Activated naive CD8-positive, alpha-beta T cell treated with anti-CD3 and anti-CD28 coated beads, Interleukin-2, amount 10 ng/mL, durations not matched to agents 7 days and 5 days (primary cell): ENCODE results near the gene SLC1A6. TPM values are rescaled to one million over a fixed set of nuclear protein-coding genes. Genes with fewer than 3 reads are reported as not detected.
"Not testable (repeated sequence)": the region's sequence is repeated elsewhere in the genome, so short reads cannot be mapped to it uniquely, and the experiment has no call there.

ENCODE experiments used
- ATAC-seq: fragments of 150-1000 bp; cut with Tn5 transposase; one replicate; pipeline ENCODE4 v1.10.0; 2021; ENCODE audit warnings: low read depth, moderate library complexity
- POLR2A ChIA-PET: fragments of 350-600 bp; sonication (Branson Sonifier 250); formaldehyde crosslinking; loops from one replicate; lab custom pipeline; 2021; ENCODE audit warnings: antibody characterized with exemption; lab: Charles Lee
- DNase-seq: peaks from one replicate; pipeline ENCODE4 v3.0.0; 2021
- H3K27ac Mint-ChIP-seq: one replicate; pipeline ENCODE4 v1.8.0; 2022; ENCODE audit warnings: mild to moderate bottlenecking, mixed read lengths
- H3K27me3 Mint-ChIP-seq: one replicate; pipeline ENCODE4 v1.8.0; 2022; ENCODE audit warnings: mild to moderate bottlenecking, moderate library complexity, mixed read lengths
- H3K36me3 Mint-ChIP-seq: one replicate; pipeline ENCODE4 v1.8.0; 2021; ENCODE audit warnings: mild to moderate bottlenecking, mixed read lengths
- H3K4me1 Mint-ChIP-seq: one replicate; pipeline ENCODE4 v1.8.0; 2021; ENCODE audit warnings: mixed read lengths
- H3K4me3 Mint-ChIP-seq: one replicate; pipeline ENCODE4 v1.8.0; 2022; ENCODE audit warnings: mild to moderate bottlenecking, moderate library complexity, mixed read lengths
- H3K9me3 Mint-ChIP-seq: one replicate; pipeline ENCODE4 v1.8.0; 2021; ENCODE audit warnings: mixed read lengths
- total RNA-seq, 2 experiments: library from RNA; stranded (reverse); gene quantifications; one replicate each; pipeline ENCODE4 v1.2.3, GENCODE V29; 2021

The SLC1A6 gene
- total RNA-seq, 2 experiments from 2014 or later = not detected

DNA sequence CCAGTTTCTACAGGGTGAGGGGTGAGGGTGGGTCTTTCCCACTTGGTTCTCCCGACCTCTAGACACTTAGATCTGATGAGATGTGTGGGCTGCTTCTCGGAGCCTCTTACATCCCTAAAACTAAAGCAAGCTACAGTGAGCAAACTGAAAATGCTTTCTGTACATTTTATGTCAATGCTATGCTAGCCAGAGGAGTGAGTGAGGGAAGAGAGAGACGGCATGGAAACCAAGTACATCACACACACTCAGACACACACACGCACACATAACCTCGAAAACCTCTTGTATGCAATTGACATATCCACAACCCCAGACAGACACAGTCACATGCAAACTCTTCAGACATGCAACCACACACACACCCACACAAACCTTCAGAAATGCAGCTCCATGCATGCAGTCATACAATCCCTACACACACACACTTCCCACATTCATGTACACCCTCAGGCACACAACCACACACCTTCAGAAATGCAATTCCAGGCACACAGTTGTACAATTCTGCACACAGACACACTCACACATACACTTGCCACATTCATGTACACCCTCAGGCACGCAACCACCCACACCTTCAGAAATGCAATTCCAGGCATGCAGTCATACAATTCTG, 1.4 kb downstream of the SLC1A6 start:
- Mint-ChIP-seq H3K27ac (no peak overlapping the region), H3K27me3 (peaks cover 35% of the 10 kb centered on the region), H3K4me1 (peaks cover 4% of the 10 kb centered on the region), H3K4me3 (no peak overlapping the region), H3K36me3 (no peaks in the 10 kb centered on the region), H3K9me3 (no peaks in the 10 kb centered on the region)
- ATAC-seq (no peak), DNase-seq (no peak)
- POLR2A ChIA-PET = no interaction called here

DNA sequence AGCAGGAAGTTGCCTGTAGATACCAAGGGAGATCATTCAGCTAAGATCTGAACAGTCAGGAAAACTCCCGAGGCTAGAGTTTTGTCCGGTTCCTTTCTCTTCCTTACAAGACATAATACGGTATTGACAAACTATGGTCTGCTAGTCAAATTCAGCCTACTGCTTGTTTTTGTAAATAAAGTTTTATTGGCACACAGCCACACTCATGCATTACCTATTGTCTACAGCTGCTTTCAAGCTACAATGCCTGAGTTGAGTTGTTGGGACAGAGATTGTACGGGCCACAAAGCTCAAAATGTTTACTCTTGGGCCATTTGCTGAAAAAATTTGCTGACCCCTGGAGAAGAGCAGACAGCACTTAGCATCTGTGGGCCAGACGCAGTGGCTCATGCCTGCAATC, 2.5 kb downstream of the SLC1A6 start:
- H3K9me3 Mint-ChIP-seq = no peaks in the 10 kb centered on the region
- POLR2A ChIA-PET = no interaction called here
- H3K4me1 Mint-ChIP-seq = peaks cover 4% of the 10 kb centered on the region
- DNase-seq = no peak
- H3K36me3 Mint-ChIP-seq = no peaks in the 10 kb centered on the region
- no peak overlapping the region for H3K27ac Mint-ChIP-seq
- no peak overlapping the region for H3K4me3 Mint-ChIP-seq
- no peak for ATAC-seq
- peaks cover 35% of the 10 kb centered on the region for H3K27me3 Mint-ChIP-seq

DNA sequence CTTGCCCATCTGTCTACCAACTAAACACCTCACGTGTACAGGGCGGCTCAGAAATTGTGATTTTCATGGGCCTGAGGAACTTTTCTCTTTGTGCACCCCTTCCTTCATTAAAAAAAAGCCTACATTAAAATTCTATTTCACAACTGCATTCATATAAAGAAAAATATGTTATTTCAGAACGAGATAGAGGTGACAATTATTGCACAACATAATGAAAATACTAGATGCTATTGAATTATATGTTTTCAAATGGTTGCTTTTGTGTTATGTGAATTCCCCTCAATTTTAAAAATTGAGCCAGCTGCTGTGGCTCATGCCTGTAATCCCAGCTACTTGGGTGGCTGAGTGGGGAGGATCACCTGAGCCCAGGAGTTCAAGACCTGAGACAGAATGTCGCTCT, 5.2 kb downstream of the SLC1A6 start:
- H3K36me3 Mint-ChIP-seq = no peaks in the 10 kb centered on the region
- ATAC-seq = no peak
- POLR2A ChIA-PET = no interaction called here

DNA sequence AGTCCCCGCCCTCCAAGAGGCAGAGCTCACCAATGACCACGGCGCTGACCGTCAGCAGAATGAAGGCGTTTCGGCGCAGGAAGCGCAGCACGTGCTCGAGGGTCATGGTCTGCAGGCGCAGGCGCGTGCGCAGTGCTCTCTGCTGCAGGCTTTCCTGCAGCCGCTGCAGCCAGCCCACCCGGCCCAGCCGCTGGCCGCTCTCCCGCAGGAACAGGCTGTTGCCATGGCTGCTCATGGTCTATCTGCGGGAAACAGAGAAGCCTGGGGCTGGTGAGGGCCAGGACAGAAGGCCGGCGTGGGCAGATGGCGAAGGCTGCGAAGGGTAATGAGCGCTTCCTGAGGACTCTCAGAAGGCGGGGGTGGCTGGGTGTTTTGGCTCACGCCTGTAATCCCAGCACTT, 7.0 kb downstream of the SLC1A6 start:
- H3K9me3 Mint-ChIP-seq = no peaks in the 10 kb centered on the region
- H3K4me3 Mint-ChIP-seq = no peak overlapping the region
- H3K4me1 Mint-ChIP-seq = no peaks in the 10 kb centered on the region
- POLR2A ChIA-PET = no interaction called here
- no peak overlapping the region for H3K27ac Mint-ChIP-seq
- H3K36me3 Mint-ChIP-seq = no peaks in the 10 kb centered on the region
- DNase-seq (no peak), ATAC-seq (no peak)
- peaks cover 6% of the 10 kb centered on the region for H3K27me3 Mint-ChIP-seq

More for the DNA sequence above, 5.2 kb downstream of the SLC1A6 start:
- H3K9me3 Mint-ChIP-seq = no peaks in the 10 kb centered on the region
- H3K27me3 Mint-ChIP-seq = peaks cover 19% of the 10 kb centered on the region
- H3K27ac Mint-ChIP-seq = no peak overlapping the region
- DNase-seq = no peak
- peaks cover 4% of the 10 kb centered on the region for H3K4me1 Mint-ChIP-seq
- H3K4me3 Mint-ChIP-seq = no peak overlapping the region

DNA sequence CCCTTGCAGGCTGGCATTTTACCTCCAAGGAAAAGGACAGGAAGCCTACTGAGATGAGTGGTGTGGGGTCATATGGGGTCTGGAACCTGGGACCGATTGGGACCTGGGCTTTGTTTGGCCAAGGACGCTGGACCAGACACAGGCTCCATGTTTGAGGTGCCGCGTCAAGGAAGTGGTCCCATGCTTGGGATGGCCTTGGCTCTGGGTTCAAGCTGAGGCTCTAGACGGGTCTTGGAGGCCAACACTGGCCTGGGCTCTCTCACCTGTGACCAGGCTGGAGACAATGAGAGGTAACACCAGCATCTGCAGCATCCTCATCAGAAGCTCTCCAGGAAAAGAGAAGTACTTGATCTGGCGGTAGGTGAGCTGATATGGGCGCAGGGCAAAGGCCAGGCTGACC, 8.2 kb downstream of the SLC1A6 start:
- H3K36me3 Mint-ChIP-seq = no peaks in the 10 kb centered on the region
- no peaks in the 10 kb centered on the region for H3K27me3 Mint-ChIP-seq
- no peak overlapping the region for H3K4me3 Mint-ChIP-seq
- no peak overlapping the region for H3K27ac Mint-ChIP-seq
- ATAC-seq (no peak), DNase-seq (no peak)
- POLR2A ChIA-PET = no interaction called here
- H3K9me3 Mint-ChIP-seq = no peaks in the 10 kb centered on the region
- H3K4me1 Mint-ChIP-seq = no peaks in the 10 kb centered on the region

DNA sequence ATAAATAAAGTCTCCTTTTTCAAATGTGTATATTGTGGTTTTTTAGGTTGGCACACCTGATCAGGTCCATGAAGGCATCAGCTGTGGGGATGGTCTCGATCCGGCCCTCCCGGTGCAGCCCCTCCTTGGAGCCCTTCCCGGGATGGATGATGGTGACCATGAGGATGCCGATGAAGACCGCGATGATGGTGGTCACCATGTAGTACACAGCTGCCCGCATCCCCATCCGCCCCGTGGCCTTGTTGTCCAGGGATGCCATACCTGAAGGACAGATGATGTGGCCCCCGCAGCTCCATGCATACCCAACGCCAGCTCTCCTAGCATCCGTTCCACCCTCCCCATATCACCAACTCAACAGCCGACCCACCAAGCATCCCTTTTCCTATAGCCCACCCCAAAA, 11.4 kb downstream of the SLC1A6 start:
- POLR2A ChIA-PET = no interaction called here
- H3K9me3 Mint-ChIP-seq = peaks cover 2% of the 10 kb centered on the region
- DNase-seq (no peak), ATAC-seq (no peak)
- no peak overlapping the region for H3K27ac Mint-ChIP-seq
- H3K4me3 Mint-ChIP-seq = no peak overlapping the region
- no peaks in the 10 kb centered on the region for H3K4me1 Mint-ChIP-seq
- H3K27me3 Mint-ChIP-seq = no peaks in the 10 kb centered on the region
- H3K36me3 Mint-ChIP-seq = no peaks in the 10 kb centered on the region

DNA sequence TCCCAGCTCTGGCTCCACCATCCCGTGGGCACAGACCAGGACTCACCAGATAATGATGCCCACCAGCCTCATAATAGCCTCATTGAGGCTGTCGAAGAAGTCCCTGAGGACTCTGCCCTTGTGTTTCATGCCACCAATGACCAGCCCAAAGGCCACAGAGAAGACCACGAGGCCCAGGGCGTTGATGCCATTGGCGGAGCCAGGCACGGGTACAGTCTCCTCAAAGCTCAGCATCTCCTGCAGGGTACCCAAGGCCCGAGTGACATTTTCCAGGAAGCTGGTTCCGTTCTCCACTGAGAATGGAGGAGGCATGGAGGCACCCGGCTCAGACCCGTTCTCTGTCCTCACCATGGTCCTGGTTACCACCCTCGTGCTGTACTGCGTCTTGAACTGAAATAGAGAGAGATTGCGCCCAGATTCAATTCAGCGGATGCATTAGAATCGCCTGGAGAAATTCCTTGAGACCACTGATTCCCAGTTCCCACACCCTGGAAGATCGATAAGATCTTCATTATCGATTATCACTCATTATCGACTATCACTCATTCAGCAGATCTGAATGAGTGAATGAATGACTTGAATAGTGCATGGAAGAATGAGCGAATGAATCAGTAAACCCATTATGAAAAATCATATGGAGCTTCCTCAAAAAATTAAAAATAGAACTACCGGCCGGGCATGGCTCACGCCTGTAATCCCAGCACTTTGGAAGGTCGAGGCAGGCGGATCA, 17.5 kb downstream of the SLC1A6 start:
- POLR2A ChIA-PET = no interaction called here
- no peak overlapping the region for H3K4me3 Mint-ChIP-seq
- no peaks in the 10 kb centered on the region for H3K4me1 Mint-ChIP-seq
- peaks cover 11% of the 10 kb centered on the region for H3K9me3 Mint-ChIP-seq
- no peaks in the 10 kb centered on the region for H3K27me3 Mint-ChIP-seq
- no peak for DNase-seq
- no peaks in the 10 kb centered on the region for H3K36me3 Mint-ChIP-seq
- no peak overlapping the region for H3K27ac Mint-ChIP-seq
- no peak for ATAC-seq

DNA sequence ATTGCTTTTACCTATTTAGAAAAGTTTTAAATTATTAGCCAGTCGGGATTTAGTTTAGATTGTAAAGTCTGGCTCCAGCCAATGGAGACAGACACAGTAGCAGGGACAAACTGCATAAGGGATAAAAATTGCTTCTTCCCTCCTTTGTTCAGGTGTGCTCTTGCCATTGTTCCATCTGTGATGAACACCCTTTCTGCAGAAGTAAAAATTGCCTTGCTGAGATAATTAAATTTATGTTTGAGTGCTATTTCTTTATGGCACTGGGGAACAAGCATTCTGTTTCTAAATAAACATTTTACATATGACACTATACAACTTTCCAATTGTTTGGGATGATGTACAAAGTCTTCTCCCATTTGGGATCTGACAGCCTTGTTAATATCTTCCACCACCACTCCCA, 20.4 kb downstream of the SLC1A6 start:
- no peaks in the 10 kb centered on the region for H3K27me3 Mint-ChIP-seq
- POLR2A ChIA-PET = no interaction called here
- DNase-seq (no peak), ATAC-seq (no peak)
- no peaks in the 10 kb centered on the region for H3K4me1 Mint-ChIP-seq
- no peaks in the 10 kb centered on the region for H3K36me3 Mint-ChIP-seq
- no peak overlapping the region for H3K27ac Mint-ChIP-seq
- H3K4me3 Mint-ChIP-seq = no peak overlapping the region
- H3K9me3 Mint-ChIP-seq = peaks cover 16% of the 10 kb centered on the region

DNA sequence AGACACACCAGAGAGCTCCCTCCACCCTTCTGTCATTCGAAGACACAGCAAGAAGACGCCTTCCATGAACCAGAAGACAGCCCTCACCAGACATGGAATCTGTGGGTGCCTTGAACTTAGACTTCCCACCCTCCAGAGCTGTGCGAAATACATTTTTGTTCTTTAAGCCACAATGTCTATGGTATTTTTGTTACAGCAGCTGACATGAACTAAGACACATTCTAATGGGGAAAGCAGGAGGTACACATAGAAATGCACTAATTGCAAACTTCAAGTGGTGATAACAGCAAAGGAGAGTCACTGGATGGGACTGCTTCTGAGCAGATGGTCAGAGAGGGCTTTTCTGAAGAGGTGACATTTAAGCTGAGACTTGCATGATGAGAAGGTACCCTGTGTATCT, 22.2 kb downstream of the SLC1A6 start:
- POLR2A ChIA-PET = no interaction called here
- no peak for DNase-seq
- H3K36me3 Mint-ChIP-seq = no peaks in the 10 kb centered on the region
- H3K4me1 Mint-ChIP-seq = no peaks in the 10 kb centered on the region
- no peak overlapping the region for H3K4me3 Mint-ChIP-seq
- no peak overlapping the region for H3K27ac Mint-ChIP-seq
- ATAC-seq = no peak
- H3K27me3 Mint-ChIP-seq = no peaks in the 10 kb centered on the region
- H3K9me3 Mint-ChIP-seq = peaks cover 14% of the 10 kb centered on the region

DNA sequence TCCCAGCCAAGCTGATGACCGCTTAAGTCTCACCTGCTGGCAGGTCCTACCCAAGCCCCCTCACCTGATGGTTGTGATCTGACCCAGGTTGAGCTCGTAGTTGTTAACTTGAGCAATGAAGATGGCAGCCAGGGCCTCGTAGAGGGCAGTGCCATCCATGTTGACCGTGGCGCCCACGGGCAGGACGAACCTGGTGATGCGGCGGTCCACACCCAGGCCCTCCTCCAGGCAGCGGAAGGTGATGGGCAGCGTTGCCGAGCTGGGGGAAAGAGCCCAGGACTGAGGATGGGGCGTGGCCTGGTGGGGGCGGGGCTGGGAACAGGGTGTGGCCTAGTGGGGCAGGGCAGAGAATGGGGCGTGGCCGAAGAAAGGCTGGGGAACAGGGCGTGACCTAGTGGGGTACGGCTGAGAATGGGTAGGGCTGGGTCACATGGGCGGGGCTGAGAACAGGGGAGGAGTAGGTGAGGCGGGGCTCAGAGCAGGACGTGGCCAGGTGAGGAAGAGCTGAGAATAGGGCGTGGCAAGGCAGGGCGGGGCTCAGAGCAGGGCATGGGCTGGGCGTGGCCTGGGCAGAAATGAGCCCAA, 25.5 kb downstream of the SLC1A6 start:
- H3K4me1 Mint-ChIP-seq = no peaks in the 10 kb centered on the region
- peaks cover 11% of the 10 kb centered on the region for H3K9me3 Mint-ChIP-seq
- H3K36me3 Mint-ChIP-seq = no peaks in the 10 kb centered on the region
- POLR2A ChIA-PET = no interaction called here
- no peak overlapping the region for H3K27ac Mint-ChIP-seq
- H3K27me3 Mint-ChIP-seq = no peaks in the 10 kb centered on the region
- DNase-seq = no peak
- no peak for ATAC-seq
- no peak overlapping the region for H3K4me3 Mint-ChIP-seq

DNA sequence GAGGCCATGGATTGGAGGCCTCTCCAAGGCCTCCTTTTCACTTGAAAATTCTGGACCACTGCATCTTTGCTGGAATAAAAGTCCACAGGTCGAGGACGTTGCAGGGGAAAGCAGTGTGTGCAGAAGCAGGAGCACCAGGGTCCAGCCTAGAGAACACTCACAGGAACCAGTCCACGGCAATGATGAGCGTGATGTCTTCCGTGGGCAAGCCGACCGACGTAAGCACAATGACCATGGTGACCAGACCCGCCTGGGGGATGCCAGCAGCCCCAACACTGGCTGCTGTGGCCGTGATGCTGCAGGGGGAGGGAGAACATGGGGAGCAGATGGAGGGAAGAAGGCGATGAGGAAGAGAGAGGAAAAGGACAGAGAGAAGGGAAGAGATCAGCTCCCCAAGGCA, 26.9 kb downstream of the SLC1A6 start:
- H3K9me3 Mint-ChIP-seq = peaks cover 11% of the 10 kb centered on the region
- H3K4me1 Mint-ChIP-seq = no peaks in the 10 kb centered on the region
- no peaks in the 10 kb centered on the region for H3K36me3 Mint-ChIP-seq
- ATAC-seq = no peak
- no peak overlapping the region for H3K27ac Mint-ChIP-seq
- no peak for DNase-seq
- POLR2A ChIA-PET = no interaction called here
- no peak overlapping the region for H3K4me3 Mint-ChIP-seq
- no peaks in the 10 kb centered on the region for H3K27me3 Mint-ChIP-seq

DNA sequence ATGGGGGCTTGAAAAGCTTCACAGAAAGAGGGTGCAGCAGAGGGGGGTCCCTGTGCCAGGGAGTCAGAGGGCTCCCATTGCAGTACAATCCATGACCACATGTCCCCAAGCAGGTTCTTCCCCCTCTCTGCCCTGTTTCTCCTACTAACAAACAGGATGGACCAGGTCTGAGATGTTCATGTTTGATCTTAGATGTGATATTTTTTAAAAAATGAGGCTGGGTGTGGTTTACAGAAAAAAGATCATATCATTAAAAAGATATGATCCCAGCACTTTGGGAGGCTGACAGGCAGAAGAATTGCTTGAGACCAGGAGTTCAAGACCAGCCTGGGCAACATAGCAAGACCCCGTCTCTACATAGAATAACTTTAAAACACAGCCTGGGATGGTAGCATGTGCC, 29.2 kb downstream of the SLC1A6 start:
- Mint-ChIP-seq H3K27me3 (no peaks in the 10 kb centered on the region), H3K4me1 (no peaks in the 10 kb centered on the region), H3K27ac (no peak overlapping the region), H3K4me3 (no peak overlapping the region), H3K36me3 (no peaks in the 10 kb centered on the region), H3K9me3 (peaks cover 2% of the 10 kb centered on the region)
- no peak for DNase-seq
- no peak for ATAC-seq
- POLR2A ChIA-PET = no interaction called here

DNA sequence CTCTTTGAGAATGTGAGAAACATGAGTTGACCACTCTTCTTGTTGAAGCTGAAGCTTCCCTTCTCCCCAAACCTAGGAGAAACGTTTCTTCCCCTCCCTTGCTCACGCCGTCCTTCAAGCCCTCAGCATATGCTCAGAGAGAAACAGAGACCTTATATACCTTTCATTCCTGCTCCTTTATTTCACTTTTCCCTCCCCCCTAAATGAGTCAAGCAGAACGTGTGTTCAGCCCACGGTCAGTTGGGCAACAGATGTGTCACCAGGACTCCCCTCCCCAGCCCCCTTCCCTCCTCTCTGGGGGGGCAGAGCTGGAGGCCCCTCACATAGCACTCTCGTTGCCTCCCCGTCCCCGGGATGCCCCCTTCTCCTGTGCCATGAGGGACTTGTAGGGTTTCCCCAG, 29.8 kb downstream of the SLC1A6 start:
- ATAC-seq (no peak), DNase-seq (no peak)
- H3K4me1 Mint-ChIP-seq = no peaks in the 10 kb centered on the region
- no peak overlapping the region for H3K4me3 Mint-ChIP-seq
- H3K27me3 Mint-ChIP-seq = no peaks in the 10 kb centered on the region
- H3K27ac Mint-ChIP-seq = no peak overlapping the region
- POLR2A ChIA-PET = no interaction called here
- peaks cover 2% of the 10 kb centered on the region for H3K9me3 Mint-ChIP-seq
- no peaks in the 10 kb centered on the region for H3K36me3 Mint-ChIP-seq

DNA sequence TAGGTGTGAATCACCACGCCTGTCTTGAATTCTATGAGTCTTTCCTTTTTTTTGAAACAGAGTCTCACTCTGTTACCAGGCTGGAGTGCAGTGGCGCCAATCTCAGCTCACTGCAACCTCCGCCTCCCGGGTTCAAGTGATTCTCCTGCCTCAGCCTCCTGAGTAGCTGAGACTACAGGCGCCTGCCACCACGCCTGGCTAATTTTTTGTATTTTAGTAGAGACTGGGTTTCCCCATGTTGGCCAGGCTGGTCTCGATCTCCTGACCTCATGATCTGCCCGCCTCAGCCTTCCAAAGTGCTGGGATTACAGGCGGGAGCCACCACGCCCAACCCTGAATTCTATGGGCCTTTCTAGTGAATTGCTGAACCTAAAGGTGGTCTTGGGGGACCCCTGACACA, 30.3 kb downstream of the SLC1A6 start:
- H3K27me3 Mint-ChIP-seq, H3K36me3 Mint-ChIP-seq, DNase-seq, H3K4me1 Mint-ChIP-seq, ATAC-seq, H3K27ac Mint-ChIP-seq, H3K4me3 Mint-ChIP-seq, POLR2A ChIA-PET, H3K9me3 Mint-ChIP-seq: not testable (repeated sequence)
